Endothelial cell of umbilical vein (primary cell): ENCODE data around the gene PRKG1. TPM values are rescaled to one million over a fixed set of nuclear protein-coding genes. Genes with fewer than 3 reads are reported as not detected.

Experiments used
- BruUV-seq: library from RNA; stranded (reverse); fragments of 400-500 nt; replicated peaks from 2 replicates; lab custom pipeline; 2021; lab: Mats Ljungman, UMichigan
- CTCF ChIA-PET: fragments of 300-600, 350-600 bp; sonication (Branson Sonifier 250); formaldehyde crosslinking; loops from one replicate; lab custom pipeline; 2021; ENCODE audit warnings: antibody characterized with exemption, inconsistent platforms; lab: Charles Lee
- POLR2A ChIA-PET: fragments of 300-600, 350-600 bp; sonication (Branson Sonifier 250); formaldehyde crosslinking; loops from one replicate; lab custom pipeline; 2021; ENCODE audit warnings: antibody characterized with exemption, inconsistent platforms; lab: Charles Lee
- DNase-seq: peaks from one replicate; pipeline ENCODE4 v3.0.0-alpha.2; 2011; ENCODE audit warnings: low read depth, low spot score
- FAIRE-seq: peaks from 2 replicates; lab custom pipeline; 2011; peaks lifted over from hg19 to GRCh38; lab: Jason Lieb, UNC
- H2AFZ ChIP-seq: 2 replicates; pipeline ENCODE4 v1.6.0; 2012; ENCODE audit warnings: low read depth, low read length, control low read depth, inconsistent platforms
- H3K27ac ChIP-seq: 2 replicates; pipeline ENCODE4 v1.5.1; 2011; ENCODE audit warnings: low read depth, mild to moderate bottlenecking, control low read depth, low read length, moderate library complexity; ENCODE audit not compliant: insufficient read depth
- H3K27me3 ChIP-seq, 2 experiments: 2 replicates each; pipeline versions ENCODE4 v1.6.0 to v1.6.1; 2011; ENCODE audit warnings: low read length in 2 of 2, mixed read lengths in 1 of 2; ENCODE audit not compliant: control insufficient read depth in 2 of 2, insufficient read depth in 2 of 2
- H3K36me3 ChIP-seq, 2 experiments: 2 replicates in 1 of 2; 3 replicates in 1 of 2; pipeline ENCODE4 v1.5.1; 2011; ENCODE audit warnings: low read length in 2 of 2, mild to moderate bottlenecking in 1 of 2, moderate library complexity in 1 of 2; ENCODE audit not compliant: control insufficient read depth in 2 of 2, insufficient read depth in 2 of 2; ENCODE audit errors: extremely low read depth in 1 of 2
- H3K4me1 ChIP-seq: 3 replicates; pipeline ENCODE4 v1.5.1; 2011; ENCODE audit warnings: mild to moderate bottlenecking, low read length; ENCODE audit not compliant: control insufficient read depth, insufficient read depth; ENCODE audit errors: extremely low read depth
- H3K4me2 ChIP-seq: 2 replicates; pipeline ENCODE4 v1.6.1; 2011; ENCODE audit warnings: low read length, control low read depth, mixed read lengths; ENCODE audit not compliant: insufficient read depth
- H3K4me3 ChIP-seq, 3 experiments: fragments of 200-600 bp in 1 of 3; sonication (generic), shearing (Covaris generic) in 1 of 3; replicated peaks in 1 of 3; 2 replicates each; pipeline ENCODE4 v1.5.1; 2011 to 2016; ENCODE audit warnings: control low read depth in 3 of 3, low read length in 3 of 3, mild to moderate bottlenecking in 2 of 3, inconsistent platforms in 1 of 3, low read depth in 1 of 3, moderate library complexity in 1 of 3; ENCODE audit not compliant: insufficient read depth in 1 of 3
- H3K79me2 ChIP-seq: 2 replicates; pipeline ENCODE4 v1.6.0; 2012; ENCODE audit warnings: low read length, inconsistent platforms; ENCODE audit not compliant: control insufficient read depth, insufficient read depth
- H3K9ac ChIP-seq: replicated peaks from 2 replicates; pipeline ENCODE3; 2011; ENCODE audit warnings: low read length, control low read depth; ENCODE audit not compliant: insufficient read depth; ENCODE audit errors: extremely low read depth
- H3K9me1 ChIP-seq: replicated peaks from 3 replicates; pipeline ENCODE4 v1.6.0; 2011; ENCODE audit warnings: mild to moderate bottlenecking, low read length; ENCODE audit not compliant: control insufficient read depth, insufficient read depth; ENCODE audit errors: extremely low read depth
- H3K9me3 ChIP-seq: replicated peaks from 2 replicates; pipeline ENCODE4 v1.5.1; 2012; ENCODE audit warnings: low read length, inconsistent platforms; ENCODE audit not compliant: control insufficient read depth, insufficient read depth
- H4K20me1 ChIP-seq: replicated peaks from 2 replicates; pipeline ENCODE3; 2011; ENCODE audit warnings: mild to moderate bottlenecking, low read length; ENCODE audit not compliant: control insufficient read depth, insufficient read depth; ENCODE audit errors: extremely low read depth
- EZH2 ChIP-seq: IDR thresholded peaks from 2 replicates; pipeline ENCODE4 v1.6.1; 2012; ENCODE audit warnings: borderline replicate concordance, low read depth, mild to moderate bottlenecking, moderate library complexity, low read length, inconsistent platforms; ENCODE audit not compliant: severe bottlenecking
- FOS ChIP-seq: IDR thresholded peaks from 2 replicates; pipeline ENCODE4 v1.6.1; 2011; ENCODE audit warnings: mild to moderate bottlenecking, low read length, moderate library complexity, borderline replicate concordance; ENCODE audit not compliant: insufficient read depth
- GATA2 ChIP-seq: IDR thresholded peaks from 2 replicates; pipeline ENCODE4 v1.7.0; 2011; ENCODE audit warnings: low read depth, mild to moderate bottlenecking, moderate library complexity, mixed read lengths, low read length; ENCODE audit not compliant: insufficient read length, insufficient read depth
- JUN ChIP-seq: IDR thresholded peaks from 2 replicates; pipeline ENCODE4 v1.6.1; 2011; ENCODE audit warnings: borderline replicate concordance, low read depth; ENCODE audit not compliant: insufficient read length, insufficient read depth
- MYC ChIP-seq: IDR thresholded peaks from one replicate; pipeline ENCODE4 v1.6.1; 2011; ENCODE audit warnings: mild to moderate bottlenecking, low read depth, low read length
- POLR2A ChIP-seq: IDR thresholded peaks from 2 replicates; pipeline ENCODE4 v1.6.1; 2012; ENCODE audit warnings: low read depth, mild to moderate bottlenecking, control low read depth, low read length
- POLR2AphosphoS5 ChIP-seq: IDR thresholded peaks from 2 replicates; pipeline ENCODE4 v1.6.1; 2012; ENCODE audit warnings: low read depth, mild to moderate bottlenecking, control low read depth, low read length, moderate library complexity; ENCODE audit not compliant: insufficient read depth
- dilution Hi-C: fragments of 300-500 bp; cut with MboI; formaldehyde crosslinking; loops from one replicate; pipeline ENCODE4 v1.15.0; 2019; ENCODE audit warnings: low sequenced_read_pairs; ENCODE audit not compliant: extremely low pct_ligation_motif_present
- intact Hi-C: fragments of 100-400 bp; cut with micrococcal nuclease; formaldehyde crosslinking; loops from one replicate; pipeline ENCODE4 v1.10.0; 2022
- polyA plus RNA-seq, 4 experiments: library from polyadenylated mRNA; depleted of rRNA in 3 of 4; stranded (reverse) in 3 of 4; unstranded in 1 of 4; fragments of >200 nt; gene quantifications; 2 replicates each; pipeline versions ENCODE4 v1.2.1 to v1.2.3, GENCODE V29; 2011 to 2012; ENCODE audit warnings: missing spikeins in 1 of 4
- total RNA-seq: library from RNA; stranded (reverse); gene quantifications from 2 replicates; pipeline ENCODE4 v1.2.3, GENCODE V29; 2021
- TF ChIP-seq, protein P1 (sequence below): IDR thresholded peaks from 2 replicates; pipeline ENCODE4 v1.6.1; 2011; ENCODE audit not compliant: insufficient read depth, insufficient read length
- TF ChIP-seq, protein P2 (sequence below), 2 donors: IDR thresholded peaks; 1 replicate in 1 of 2; 2 replicates in 1 of 2; pipeline ENCODE4 v1.5.1; 2011; ENCODE audit warnings: low read length in 2 of 2, mild to moderate bottlenecking in 2 of 2, moderate library complexity in 2 of 2, control low read depth in 1 of 2, inconsistent platforms in 1 of 2, low read depth in 1 of 2; ENCODE audit not compliant: insufficient read depth in 1 of 2; ENCODE audit errors: extremely low read depth in 1 of 2

Gene PRKG1
- total and polyA plus RNA-seq, 2 donors (not counting 3 experiments of a cell fraction or from before 2014, with no cell fraction given): 0.01 to 0.18 TPM

DNA sequence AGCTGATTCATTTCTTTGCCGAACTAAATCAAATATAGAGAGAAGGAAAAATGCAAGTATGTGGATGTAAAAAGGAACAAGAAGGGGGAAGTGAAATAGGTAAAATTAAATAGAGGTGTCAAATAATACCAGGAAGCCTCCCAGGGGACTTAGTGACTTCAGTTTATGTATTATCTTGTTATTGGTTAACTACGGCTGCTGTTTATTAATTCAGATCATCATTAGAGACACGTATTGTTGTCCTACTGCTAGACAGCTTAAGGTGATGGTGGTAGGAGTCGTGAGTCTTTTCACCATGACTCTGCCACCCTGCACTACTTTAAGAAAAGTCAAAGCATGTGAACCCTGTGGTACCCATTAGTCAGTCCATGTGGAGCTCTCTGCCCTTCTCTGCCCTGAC is 289.1 kb downstream of the PRKG1 start:
- Histone ChIP-seq H3K9ac (no peak overlapping the region), H3K9me1 (no peaks in the 10 kb centered on the region), H3K4me2 (no peak overlapping the region), H3K4me3 (no peak overlapping the region), H3K9me3 (no peaks in the 10 kb centered on the region), H3K27ac (no peak overlapping the region), H3K27me3 (peaks cover 0 to 2% of the 10 kb centered on the region in 2 experiments), H3K4me1 (no peaks in the 10 kb centered on the region), H3K79me2 (no peaks in the 10 kb centered on the region), H2AFZ (no peak overlapping the region), H3K36me3 (no peaks in the 10 kb centered on the region), H4K20me1 (no peaks in the 10 kb centered on the region)
- intact Hi-C loops (no loop called here), dilution Hi-C loops (no loop called here)
- no TSS peak for BruUV-seq
- CTCF ChIA-PET: interaction anchor here (1.4 to 2.6 kb wide), 2 partner anchors 21 to 26 kb away, joined by 3 to 8 read pairs; no protein-coding TSS in a partner anchor
- FAIRE-seq: no peak
- POLR2A ChIA-PET: no interaction called here
- DNase-seq: no peak
- TF ChIP-seq POLR2A (no peak), FOS (no peak), GATA2 (no peak), EZH2 (no peak), MYC (no peak), POLR2AphosphoS5 (no peak), JUN (no peak)
- TF ChIP-seq, protein P1, sequence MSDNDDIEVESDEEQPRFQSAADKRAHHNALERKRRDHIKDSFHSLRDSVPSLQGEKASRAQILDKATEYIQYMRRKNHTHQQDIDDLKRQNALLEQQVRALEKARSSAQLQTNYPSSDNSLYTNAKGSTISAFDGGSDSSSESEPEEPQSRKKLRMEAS: no peak
- TF ChIP-seq, protein P2, sequence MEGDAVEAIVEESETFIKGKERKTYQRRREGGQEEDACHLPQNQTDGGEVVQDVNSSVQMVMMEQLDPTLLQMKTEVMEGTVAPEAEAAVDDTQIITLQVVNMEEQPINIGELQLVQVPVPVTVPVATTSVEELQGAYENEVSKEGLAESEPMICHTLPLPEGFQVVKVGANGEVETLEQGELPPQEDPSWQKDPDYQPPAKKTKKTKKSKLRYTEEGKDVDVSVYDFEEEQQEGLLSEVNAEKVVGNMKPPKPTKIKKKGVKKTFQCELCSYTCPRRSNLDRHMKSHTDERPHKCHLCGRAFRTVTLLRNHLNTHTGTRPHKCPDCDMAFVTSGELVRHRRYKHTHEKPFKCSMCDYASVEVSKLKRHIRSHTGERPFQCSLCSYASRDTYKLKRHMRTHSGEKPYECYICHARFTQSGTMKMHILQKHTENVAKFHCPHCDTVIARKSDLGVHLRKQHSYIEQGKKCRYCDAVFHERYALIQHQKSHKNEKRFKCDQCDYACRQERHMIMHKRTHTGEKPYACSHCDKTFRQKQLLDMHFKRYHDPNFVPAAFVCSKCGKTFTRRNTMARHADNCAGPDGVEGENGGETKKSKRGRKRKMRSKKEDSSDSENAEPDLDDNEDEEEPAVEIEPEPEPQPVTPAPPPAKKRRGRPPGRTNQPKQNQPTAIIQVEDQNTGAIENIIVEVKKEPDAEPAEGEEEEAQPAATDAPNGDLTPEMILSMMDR (IDR thresholded peaks at IDR 0.05; ENCODE audit: extremely low read depth in 1 of 2, insufficient read depth in 1 of 2, low read depth in 1 of 2, low read length in 2 of 2): no peak
